ENCODE results near the gene RHOF.
"Not testable (repeated sequence)": the region's sequence is repeated elsewhere in the genome, so short reads cannot be mapped to it uniquely, and the experiment has no call there.

The RHOF gene

GRCh38 chr12:121775501-121775900, 18.0 kb downstream of the RHOF start:
- no peak for DNase-seq (ENCODE audit: low read depth)

- no peak for DNase-seq (ENCODE audit: low read depth)
Observed at GRCh38 chr12:121774968-121775474, 18.5 kb downstream of the RHOF start.

GRCh38 chr12:121773011-121773777, 20.3 kb downstream of the RHOF start:
- no peak for DNase-seq (ENCODE audit: low read depth)

GRCh38 chr12:121770813-121771625, 22.5 kb downstream of the RHOF start:
- no peak for DNase-seq (ENCODE audit: low read depth)

GRCh38 chr12:121770388-121770787, 23.1 kb downstream of the RHOF start:
- no peak for DNase-seq (ENCODE audit: low read depth)

GRCh38 chr12:121769831-121770301, 23.6 kb downstream of the RHOF start:
- DNase-seq (ENCODE audit: low read depth) = no peak

GRCh38 chr12:121769297-121769830, 24.1 kb downstream of the RHOF start:
- DNase-seq (ENCODE audit: low read depth) = no peak

- peak; percentile 52 for DNase-seq (ENCODE audit: low read depth)
Observed at GRCh38 chr12:121767525-121768016, 25.9 kb downstream of the RHOF start.

- DNase-seq (ENCODE audit: low read depth) = no peak
Observed at GRCh38 chr12:121766290-121767039, 27.0 kb downstream of the RHOF start.

- peak; percentile 90 for DNase-seq (ENCODE audit: low read depth)
Observed at GRCh38 chr12:121765573-121765972, 27.9 kb downstream of the RHOF start.

- no peak for DNase-seq (ENCODE audit: low read depth)
Observed at GRCh38 chr12:121764808-121765207, 28.7 kb downstream of the RHOF start.

- DNase-seq (ENCODE audit: low read depth) = no peak
Observed at GRCh38 chr12:121762269-121762668, 31.2 kb downstream of the RHOF start.

- not testable (repeated sequence) for DNase-seq (ENCODE audit: low read depth)
Observed at GRCh38 chr12:121758536-121758935, 35.0 kb downstream of the RHOF start.

- DNase-seq (ENCODE audit: low read depth) = no peak
Observed at GRCh38 chr12:121755591-121755990, 37.9 kb downstream of the RHOF start.

GRCh38 chr12:121754836-121755235, 38.7 kb downstream of the RHOF start:
- DNase-seq (ENCODE audit: low read depth) = no peak

GRCh38 chr12:121753844-121754264, 39.6 kb downstream of the RHOF start:
- DNase-seq (ENCODE audit: low read depth) = no peak

- no peak for DNase-seq (ENCODE audit: low read depth)
Observed at GRCh38 chr12:121751749-121752351, 41.6 kb downstream of the RHOF start.

GRCh38 chr12:121751034-121751433, 42.5 kb downstream of the RHOF start:
- DNase-seq (ENCODE audit: low read depth) = no peak

- no peak for DNase-seq (ENCODE audit: low read depth)
Observed at GRCh38 chr12:121750507-121750955, 43.0 kb downstream of the RHOF start.

GRCh38 chr12:121749267-121749666, 44.2 kb downstream of the RHOF start:
- no peak for DNase-seq (ENCODE audit: low read depth)
